Esophagus squamous epithelium (tissue), 5 donors: ENCODE measurements around the gene AHDC1. TPM values are rescaled to one million over a fixed set of nuclear protein-coding genes. Genes with fewer than 3 reads are reported as not detected.
A peak's percentile ranks its signal among the peaks of the same experiment; 100 is the strongest.

Experiments used
- DNase-seq: peaks from one replicate; lab custom pipeline; 2025; lab: John Stamatoyannopoulos, UW
- H3K27ac ChIP-seq, 4 donors: fragments of 200-600 bp; sonication (generic); one replicate each; pipeline ENCODE4 v1.5.1; 2016 to 2019; ENCODE audit warnings: mild to moderate bottlenecking in 1 of 4
- H3K27me3 ChIP-seq, 4 donors: fragments of 200-600 bp; sonication (generic); 1 replicate in 3 of 4; 2 replicates in 1 of 4; pipeline versions ENCODE4 v1.5.1 to v1.6.0; 2017 to 2021; ENCODE audit warnings: antibody characterized with exemption in 1 of 4
- H3K36me3 ChIP-seq, 3 donors: fragments of 200-600 bp; sonication (generic); one replicate each; pipeline ENCODE4 v1.5.1; 2016 to 2019
- H3K4me1 ChIP-seq, 3 donors: fragments of 200-600 bp; sonication (generic); one replicate each; pipeline ENCODE4 v1.5.1; 2017 to 2019
- H3K4me3 ChIP-seq, 4 donors: fragments of 200-600 bp; sonication (generic); 1 replicate in 3 of 4; 2 replicates in 1 of 4; pipeline ENCODE4 v1.5.1; 2016 to 2019; ENCODE audit warnings: mild to moderate bottlenecking in 2 of 4, moderate library complexity in 1 of 4
- H3K9me3 ChIP-seq, 3 donors: fragments of 200-600 bp; sonication (generic); one replicate each; pipeline ENCODE4 v1.5.1; 2016 to 2019
- CTCF ChIP-seq, 6 experiments: fragments of 450-650 bp in 4 of 6; fragments of 200-600 bp in 2 of 6; sonication (generic) in 2 of 6; IDR thresholded peaks; one replicate each; pipeline ENCODE4 v1.5.1; 2016 to 2019; ENCODE audit warnings: antibody characterized with exemption in 6 of 6, mild to moderate bottlenecking in 4 of 6, moderate library complexity in 4 of 6
- POLR2A ChIP-seq, 4 donors: fragments of 450-650 bp; IDR thresholded peaks; one replicate each; pipeline ENCODE4 v1.6.1; 2017; ENCODE audit warnings: antibody characterized with exemption in 4 of 4, mild to moderate bottlenecking in 4 of 4, moderate library complexity in 3 of 4
- WGBS, 2 donors: methylation state at CpG; one replicate each; pipeline ENCODE4 v1.1.5; 2018; 5-methylcytosine and 5-hydroxymethylcytosine counted together
- intact Hi-C: fragments of 100-400 bp; cut with DNase I; formaldehyde crosslinking; loops from one replicate; pipeline ENCODE4 v1.15.0; 2022
- total RNA-seq, 4 donors: library from RNA; depleted of rRNA; stranded (reverse); fragments of >200 nt; gene quantifications; one replicate each; pipeline ENCODE4 v1.1.0, GENCODE V29; 2016
- donor health status: DM: yes; HTN: yes; CAD: no.

Gene AHDC1
- total RNA-seq, 4 donors from 2014 or later, result 22.2 to 112 (median 30.6) TPM

- H3K27me3 ChIP-seq, result no peaks in the 10 kb centered on the region
- 50 to 57% methylated on average over 2 of the region's 4 CpGs for WGBS, 2 donors
- no peak overlapping the region for H3K4me3 ChIP-seq
- H3K4me1 ChIP-seq, result peaks cover 85 to 100% (median 85%) of the 10 kb centered on the region in 3 donors
- peak overlapping the region; percentile 89 to 96 (median 94) for H3K27ac ChIP-seq
- DNase-seq, result no peak
- H3K9me3 ChIP-seq, result no peaks in the 10 kb centered on the region
- intact Hi-C loops, result no loop called here
- no peak for TF ChIP-seq CTCF (IDR thresholded peaks at IDR 0.05)
- peaks cover 0 to 22% (median 5%) of the 10 kb centered on the region in 3 donors for H3K36me3 ChIP-seq
Measured at GRCh38 chr1:27563341-27563590, 40.7 kb downstream of the AHDC1 start.

- Histone ChIP-seq H3K9me3 (no peaks in the 10 kb centered on the region), H3K4me3 (no peak overlapping the region), H3K27me3 (no peaks in the 10 kb centered on the region), H3K4me1 (peaks cover 85 to 100% (median 85%) of the 10 kb centered on the region in 3 donors), H3K36me3 (peaks cover 0 to 28% (median 9%) of the 10 kb centered on the region in 3 donors), H3K27ac (peak overlapping the region; percentile 82 to 96 (median 94))
- no peak for DNase-seq
- intact Hi-C loops, result no loop called here
- no peak for TF ChIP-seq CTCF (IDR thresholded peaks at IDR 0.05)
- no peak for TF ChIP-seq POLR2A (IDR thresholded peaks at IDR 0.05)
- 68 to 80% methylated on average over 7 to 14 of the region's 18 CpGs for WGBS, 2 donors
Measured at GRCh38 chr1:27562534-27563340, 41.2 kb downstream of the AHDC1 start.

GRCh38 chr1:27562021-27562420, 41.9 kb downstream of the AHDC1 start:
- no peak for DNase-seq
- H3K27me3 ChIP-seq, result no peaks in the 10 kb centered on the region
- peaks cover 85 to 100% (median 85%) of the 10 kb centered on the region in 3 donors for H3K4me1 ChIP-seq

GRCh38 chr1:27561124-27561899, 42.6 kb downstream of the AHDC1 start:
- peaks cover 87 to 100% (median 87%) of the 10 kb centered on the region in 3 donors for H3K4me1 ChIP-seq
- H3K36me3 ChIP-seq, result peaks cover 0 to 30% (median 9%) of the 10 kb centered on the region in 3 donors
- H3K27ac ChIP-seq, result peak overlapping the region; percentile 82 to 96 (median 94)
- intact Hi-C loops, result no loop called here
- no peaks in the 10 kb centered on the region for H3K9me3 ChIP-seq
- DNase-seq, result no peak
- WGBS, 2 donors, result 58 to 70% methylated on average over 7 of the region's 9 CpGs
- peak overlapping the region in 1 of 4 donors; percentile 16 for H3K4me3 ChIP-seq
- no peaks in the 10 kb centered on the region for H3K27me3 ChIP-seq
- TF ChIP-seq POLR2A (IDR thresholded peaks at IDR 0.05) (no peak), CTCF (IDR thresholded peaks at IDR 0.05) (no peak)

More at GRCh38 chr1:27562021-27562420, 41.9 kb downstream of the AHDC1 start:
- WGBS, 2 donors, result 52 to 63% methylated on average over 13 to 18 of the region's 20 CpGs
- intact Hi-C loops, result no loop called here
- no peak for TF ChIP-seq CTCF (IDR thresholded peaks at IDR 0.05)
- no peak for TF ChIP-seq POLR2A (IDR thresholded peaks at IDR 0.05)
- Histone ChIP-seq H3K27ac (peak overlapping the region; percentile 82 to 96 (median 94)), H3K4me3 (peak overlapping the region in 1 of 4 donors; percentile 16), H3K36me3 (peaks cover 0 to 29% (median 9%) of the 10 kb centered on the region in 3 donors), H3K9me3 (no peaks in the 10 kb centered on the region)
